GM12892 (cell line): ENCODE results near the gene DLG1.

Experiments
- POLR2A ChIP-seq: IDR thresholded peaks from 2 replicates; pipeline ENCODE4 v1.6.1; 2011; ENCODE audit warnings: low read depth, low read length, control low read depth
- TAF1 ChIP-seq: IDR thresholded peaks from 2 replicates; pipeline ENCODE4 v1.6.1; 2011; ENCODE audit warnings: low read depth, mild to moderate bottlenecking, control low read depth, low read length, borderline replicate concordance

DNA sequence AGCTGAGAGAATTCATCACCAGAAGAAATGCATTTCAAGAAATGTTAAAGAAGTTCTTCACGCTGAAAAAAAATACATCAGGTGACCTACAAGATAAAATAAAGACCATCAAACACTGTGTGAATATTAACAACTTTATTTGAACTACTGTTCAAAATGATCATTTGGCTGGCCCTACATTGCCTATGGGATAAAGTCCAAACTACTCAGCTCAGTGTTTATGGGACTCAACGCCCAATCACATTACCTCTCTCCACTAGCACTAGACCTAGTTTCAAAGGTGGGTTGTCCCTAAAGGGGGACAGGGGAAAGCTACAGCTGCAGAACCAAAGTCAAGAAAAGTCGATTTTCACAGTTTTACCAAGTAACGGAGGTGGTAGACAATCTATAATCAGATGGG, 62.0 kb downstream of the DLG1 start:
- TF ChIP-seq TAF1 (no peak), POLR2A (no peak)
